ENCODE results near the gene EBP.
"Not testable (repeated sequence)": the region's sequence is repeated elsewhere in the genome, so short reads cannot be mapped to it uniquely, and the experiment has no call there.

EBP gene

DNA sequence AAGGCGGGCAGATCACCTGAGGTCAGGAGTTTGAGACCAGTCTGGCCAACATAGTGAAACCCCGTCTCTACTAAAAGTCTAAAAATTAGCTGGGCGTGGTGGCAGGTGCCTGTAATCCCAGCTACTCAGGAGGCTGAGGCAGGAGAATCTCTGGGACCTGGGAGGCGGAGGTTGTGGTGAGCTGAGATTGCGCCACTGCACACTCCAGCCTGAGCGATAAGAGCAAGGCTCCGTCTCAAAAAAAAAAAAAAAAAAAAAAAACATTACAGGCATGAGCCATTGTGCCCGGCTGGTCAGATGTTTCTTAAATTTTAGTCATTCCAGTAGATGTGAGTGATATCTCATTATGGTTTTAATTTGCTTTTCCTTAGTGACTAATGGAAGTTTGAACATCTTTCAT is 4.2 kb downstream of the EBP start:
- not testable (repeated sequence) for DNase-seq (ENCODE audit: low spot score)

GRCh38 chrX:48530736-48531135 is 9.1 kb downstream of the EBP start:
- no peak for DNase-seq (ENCODE audit: low spot score)

DNA sequence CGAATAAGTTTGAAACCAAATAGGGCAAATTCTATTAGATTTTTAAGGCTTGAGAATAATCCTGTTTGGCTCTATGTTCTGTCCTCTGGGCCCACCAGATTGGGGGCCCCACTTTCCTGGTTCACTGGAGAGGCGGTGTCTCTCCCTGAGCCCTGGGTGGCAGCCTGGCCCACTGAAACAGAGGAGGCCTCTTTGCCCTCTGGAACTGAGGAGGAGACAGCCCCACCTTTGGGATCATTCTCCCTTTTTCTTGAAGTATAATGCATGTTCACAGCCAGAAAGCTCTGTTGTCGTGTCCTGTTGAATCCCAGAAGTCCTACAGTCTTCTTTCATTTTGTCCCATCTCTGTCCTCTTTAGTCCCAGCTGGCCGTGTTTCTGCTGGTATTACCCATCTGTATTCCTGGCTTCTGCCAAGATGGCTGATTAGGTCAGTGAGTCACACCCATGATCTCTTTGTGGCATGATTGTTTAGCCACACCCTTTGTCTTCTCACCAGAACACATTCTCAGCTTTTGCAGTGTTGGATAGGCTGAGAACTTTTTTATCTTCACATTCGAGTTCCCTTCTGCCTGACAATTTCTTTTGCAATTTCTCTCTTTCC is 9.9 kb downstream of the EBP start:
- no peak for DNase-seq (ENCODE audit: low spot score)

- no peak for DNase-seq (ENCODE audit: low spot score)
These were observed 10.6 kb downstream of the EBP start for GRCh38 chrX:48532161-48532560.

DNA sequence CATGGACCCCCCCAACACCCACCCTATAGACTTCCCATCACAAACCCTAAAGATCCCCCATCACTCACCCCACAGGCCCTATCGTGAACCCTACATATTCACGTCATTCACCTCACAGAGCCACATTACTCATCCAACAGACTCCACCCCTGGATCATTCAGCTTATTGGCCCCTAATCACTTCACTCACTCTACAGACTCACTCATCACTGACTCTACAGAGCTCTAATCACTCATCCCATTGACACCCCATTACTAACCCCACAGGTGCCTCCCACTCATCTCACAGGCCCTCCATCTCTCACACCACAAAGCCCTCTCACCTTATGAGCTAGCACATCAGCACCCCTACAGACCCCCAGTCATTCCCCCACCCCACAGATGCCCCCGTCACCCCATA is 11.6 kb downstream of the EBP start:
- no peak for DNase-seq (ENCODE audit: low spot score)

- no peak for DNase-seq (ENCODE audit: low spot score)
These were observed 17.2 kb downstream of the EBP start for GRCh38 chrX:48538641-48539344.

GRCh38 chrX:48539345-48540027 is 17.9 kb downstream of the EBP start, which contains the start of gene TBC1D25:
TBC1D25 (plus strand) TSS chrX:48539714; CDS start chrX:48539798, 84 bp downstream.
- peak; percentile 81 for DNase-seq (ENCODE audit: low spot score)

GRCh38 chrX:48540028-48540375 is 18.4 kb downstream of the EBP start:
- DNase-seq (ENCODE audit: low spot score): no peak

DNA sequence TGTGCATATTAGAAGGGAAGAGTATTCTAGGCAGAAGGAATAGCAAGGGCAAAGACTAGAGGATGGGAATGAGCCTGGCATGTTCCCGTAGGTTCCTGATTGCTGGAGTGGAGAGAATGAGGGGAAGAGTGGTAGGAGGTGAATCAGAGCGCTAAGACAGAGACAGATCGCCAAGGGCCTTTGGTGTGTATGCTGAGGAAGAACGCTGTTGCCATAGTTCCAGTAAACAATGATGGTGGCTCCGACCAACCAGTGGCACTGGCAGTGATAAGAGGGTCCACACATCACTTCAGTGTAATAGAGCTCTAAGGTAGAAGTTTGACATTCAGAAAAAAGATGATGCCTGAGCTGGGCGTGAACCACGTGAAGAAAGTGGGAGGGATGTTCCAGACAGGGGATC is 18.9 kb downstream of the EBP start:
- no peak for DNase-seq (ENCODE audit: low spot score)

- no peak for DNase-seq (ENCODE audit: low spot score)
These were observed 19.7 kb downstream of the EBP start for GRCh38 chrX:48541140-48541814.

DNA sequence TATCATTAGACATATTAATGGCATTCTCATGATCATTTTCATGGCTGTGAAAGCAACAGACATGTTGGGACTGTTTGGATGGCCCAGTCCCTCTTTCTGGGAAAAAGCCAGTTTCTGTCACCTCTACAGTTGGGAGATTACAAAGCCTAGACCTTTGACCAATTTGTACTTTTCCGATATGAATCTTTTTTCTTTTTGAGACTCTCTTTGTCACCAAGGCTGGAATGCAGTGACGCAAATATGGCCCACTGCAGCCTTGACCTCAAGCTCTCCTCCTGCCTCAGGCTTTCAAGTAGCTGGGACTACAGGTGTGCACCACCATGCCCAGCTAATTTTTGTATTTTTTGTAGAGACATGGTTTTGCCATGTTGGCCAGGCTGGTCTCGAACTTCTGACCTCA is 27.3 kb downstream of the EBP start:
- no peak for DNase-seq (ENCODE audit: low spot score)

DNA sequence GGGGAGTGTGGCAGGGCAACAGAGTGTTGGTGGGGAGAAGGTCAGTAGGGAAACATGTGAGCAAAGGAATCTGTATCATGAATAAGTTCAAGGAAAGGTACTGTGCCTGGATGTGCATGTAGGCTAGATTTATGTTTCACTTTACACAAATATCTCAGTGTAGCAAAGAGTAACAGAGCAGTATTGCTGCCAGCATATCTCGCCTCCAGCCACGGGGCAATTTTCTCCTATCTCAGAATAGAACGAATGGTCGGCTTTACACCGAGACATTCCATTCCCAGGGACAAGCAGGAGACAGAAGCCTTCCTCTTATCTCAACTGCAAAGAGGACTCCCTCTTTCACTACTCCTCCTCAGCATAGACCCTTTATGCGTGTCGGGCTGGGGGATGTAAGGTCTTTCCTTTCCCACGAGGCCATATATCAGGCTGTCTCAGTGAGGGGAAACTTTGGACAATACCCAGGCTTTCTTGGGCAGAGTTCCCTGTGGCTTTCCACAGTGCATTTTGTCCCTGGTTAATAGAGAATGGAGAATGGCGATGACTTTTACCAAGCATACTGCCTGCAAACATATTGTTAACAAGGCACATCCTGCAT is 34.2 kb downstream of the EBP start:
- not testable (repeated sequence) for DNase-seq (ENCODE audit: low spot score)

GRCh38 chrX:48558271-48558670 is 36.7 kb downstream of the EBP start:
- peak; percentile 78 for DNase-seq (ENCODE audit: low spot score)

GRCh38 chrX:48559636-48560035 is 38.0 kb downstream of the EBP start:
- no peak for DNase-seq (ENCODE audit: low spot score)

- no peak for DNase-seq (ENCODE audit: low spot score)
These were observed 38.4 kb downstream of the EBP start for GRCh38 chrX:48560056-48560455.

GRCh38 chrX:48560681-48561080 is 39.1 kb downstream of the EBP start:
- no peak for DNase-seq (ENCODE audit: low spot score)

DNA sequence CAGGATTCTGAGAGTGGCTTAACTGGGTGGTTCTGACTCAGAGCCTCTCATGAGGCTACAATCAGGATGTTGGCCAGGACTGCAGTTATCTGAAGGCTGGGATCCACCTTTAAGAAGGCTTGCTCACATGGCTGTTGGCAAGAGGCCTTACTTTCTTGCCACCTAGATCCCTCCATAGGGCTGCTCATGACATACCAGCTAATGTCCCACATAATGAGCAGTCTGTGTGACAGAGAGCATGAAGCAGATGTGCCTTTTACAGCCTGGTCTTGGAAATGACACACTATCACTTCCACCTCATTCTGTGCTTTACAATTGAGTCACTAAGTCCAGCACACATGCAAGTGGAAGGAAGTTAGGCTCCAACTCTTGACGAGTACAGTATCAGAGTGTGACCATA is 48.4 kb downstream of the EBP start:
- DNase-seq (ENCODE audit: low spot score): peak; percentile 89

DNA sequence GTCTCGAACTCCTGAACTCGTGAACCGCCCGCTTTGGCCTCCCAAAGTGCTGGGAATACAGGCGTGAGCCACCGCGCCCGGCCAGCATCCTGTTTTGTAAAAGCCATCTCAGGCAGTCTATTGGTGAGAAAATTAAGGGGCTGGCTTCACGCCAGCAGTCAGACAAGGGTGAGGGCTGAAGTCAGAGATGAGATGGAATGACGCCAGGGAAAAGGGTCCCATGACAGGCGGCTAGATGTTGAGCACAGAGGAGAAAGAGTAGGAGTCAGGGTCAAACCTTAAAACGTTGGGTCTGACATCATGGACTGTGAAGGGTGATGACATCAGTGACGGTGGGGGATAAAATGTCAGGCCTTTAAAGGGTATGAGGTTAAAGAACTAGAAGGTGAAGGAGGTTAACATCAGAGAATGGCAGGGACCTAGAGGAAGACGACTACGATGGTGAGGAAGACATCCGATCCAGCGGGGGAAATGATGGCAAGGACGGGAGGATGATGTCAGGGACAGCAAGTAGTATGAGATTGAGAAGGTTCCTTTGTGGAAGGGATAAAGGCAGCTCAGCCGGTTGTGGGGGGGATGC is 52.2 kb downstream of the EBP start:
- DNase-seq (ENCODE audit: low spot score): peak; percentile 75

DNA sequence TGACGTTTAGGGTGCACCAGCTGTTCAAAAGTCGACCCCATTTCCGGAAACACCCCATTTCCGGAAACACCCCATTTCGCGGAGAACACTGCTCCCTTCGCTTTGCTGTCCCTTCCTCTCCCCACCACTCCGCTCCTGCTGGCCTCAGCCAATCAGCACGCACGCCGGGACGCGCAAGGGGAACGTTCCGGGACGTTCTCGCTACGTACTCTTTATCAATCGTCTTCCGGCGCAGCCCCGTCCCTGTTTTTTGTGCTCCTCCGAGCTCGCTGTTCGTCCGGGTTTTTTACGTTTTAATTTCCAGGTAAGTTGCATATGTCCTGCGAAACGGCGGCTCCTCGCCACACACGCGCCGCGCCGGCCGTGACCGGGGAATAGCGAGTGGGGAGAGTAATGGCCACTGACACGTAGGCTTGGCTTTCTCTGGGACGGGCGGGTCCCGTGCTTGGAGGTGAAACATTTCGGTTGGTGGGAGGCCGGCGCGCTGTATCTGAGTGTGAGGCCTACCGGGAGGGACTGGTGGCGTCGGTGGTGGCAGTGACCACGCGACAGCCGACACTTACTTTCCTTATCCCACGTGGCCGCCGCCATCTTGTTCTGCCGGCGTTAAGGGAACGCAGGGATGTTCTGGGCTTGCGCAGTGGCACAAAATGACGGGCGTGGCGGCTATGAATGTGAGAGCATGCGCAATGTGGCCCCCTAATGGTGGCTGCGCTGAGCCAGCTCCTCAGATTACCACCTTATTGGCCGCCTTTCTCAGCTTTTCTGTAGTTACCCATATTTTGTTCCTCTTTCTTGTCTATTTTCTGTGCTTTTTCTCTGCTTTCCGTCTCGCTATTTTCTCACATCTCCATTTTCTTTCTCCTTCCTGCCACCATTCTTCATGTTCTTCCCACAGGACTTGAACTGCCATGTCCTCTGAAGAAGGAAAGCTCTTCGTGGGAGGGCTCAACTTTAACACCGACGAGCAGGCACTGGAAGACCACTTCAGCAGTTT is 53.0 kb downstream of the EBP start, which contains the start of gene RBM3:
TSS of gene RBM3 (plus strand) at position 215 of the 997 bp plus-strand sequence. CDS start at position 912, 697 bp downstream.
- peak; percentile 56 for DNase-seq (ENCODE audit: low spot score)

GRCh38 chrX:48575642-48576041 is 54.0 kb downstream of the EBP start:
- no peak for DNase-seq (ENCODE audit: low spot score)

GRCh38 chrX:48576108-48576507 is 54.5 kb downstream of the EBP start:
- no peak for DNase-seq (ENCODE audit: low spot score)
